Neural cell (in vitro differentiated cells): ENCODE results near the gene GNAL. TPM values are rescaled to one million over a fixed set of nuclear protein-coding genes. Genes with fewer than 3 reads are reported as not detected.

Source experiments
- H2AFZ ChIP-seq: fragments of 200-600, 300-800 bp; sonication (generic), shearing (Covaris generic); 2 replicates; pipeline ENCODE4 v1.6.0; 2014; ENCODE audit warnings: low read depth, mild to moderate bottlenecking, antibody characterized with exemption, low read length, moderate library complexity
- H3F3A ChIP-seq: fragments of 200-600 bp; shearing (Covaris generic); 2 replicates; pipeline ENCODE4 v1.6.1; 2016; ENCODE audit warnings: mild to moderate bottlenecking, moderate library complexity, mixed read lengths, antibody characterized with exemption, low read length; ENCODE audit not compliant: insufficient read depth, poor library complexity, severe bottlenecking
- H3K27ac ChIP-seq: fragments of 200-600, 300-800 bp; sonication (generic), shearing (Covaris generic); 2 replicates; pipeline ENCODE4 v1.5.1; 2014; ENCODE audit warnings: mild to moderate bottlenecking, low read length, moderate library complexity
- H3K27me3 ChIP-seq: fragments of 300-800, 200-600 bp; sonication (generic), shearing (Covaris generic); 2 replicates; pipeline ENCODE4 v1.6.0; 2014; ENCODE audit warnings: mild to moderate bottlenecking, low read depth, low read length, moderate library complexity; ENCODE audit not compliant: insufficient read depth
- H3K36me3 ChIP-seq: fragments of 300-800, 200-600 bp; sonication (generic), shearing (Covaris generic); 2 replicates; pipeline ENCODE4 v1.5.1; 2014; ENCODE audit warnings: mild to moderate bottlenecking, antibody characterized with exemption, low read length, moderate library complexity; ENCODE audit not compliant: insufficient read depth
- H3K4me2 ChIP-seq: fragments of 300-800, 200-600 bp; sonication (generic), shearing (Covaris generic); 2 replicates; pipeline ENCODE4 v1.6.0; 2014; ENCODE audit warnings: mild to moderate bottlenecking, low read length
- H3K4me3 ChIP-seq: fragments of 300-800, 200-600 bp; sonication (generic), shearing (Covaris generic); 2 replicates; pipeline ENCODE4 v1.5.1; 2014; ENCODE audit warnings: mild to moderate bottlenecking, low read length, moderate library complexity
- H3K79me2 ChIP-seq: fragments of 200-600 bp; shearing (Covaris generic); replicated peaks from 2 replicates; pipeline ENCODE4 v1.6.0; 2014; ENCODE audit warnings: mild to moderate bottlenecking, low read length, moderate library complexity; ENCODE audit not compliant: insufficient read depth
- H3K9ac ChIP-seq: fragments of 300-800, 200-600 bp; sonication (generic), shearing (Covaris generic); 2 replicates; pipeline ENCODE4 v1.6.1; 2016; ENCODE audit warnings: mild to moderate bottlenecking, low read length, mixed read lengths
- H3K9me2 ChIP-seq: fragments of 200-600 bp; shearing (Covaris generic); 2 replicates; pipeline ENCODE4 v1.6.1; 2016; ENCODE audit warnings: mild to moderate bottlenecking, low read length, mixed read lengths; ENCODE audit not compliant: insufficient read depth
- H3K9me3 ChIP-seq: fragments of 200-600, 300-800 bp; sonication (generic), shearing (Covaris generic); 2 replicates; pipeline ENCODE4 v1.6.1; 2016; ENCODE audit warnings: mild to moderate bottlenecking, mixed run types, low read length, moderate library complexity, mixed read lengths
- H4K20me1 ChIP-seq: fragments of 200-600 bp; shearing (Covaris generic); 2 replicates; pipeline ENCODE4 v1.6.1; 2016; ENCODE audit warnings: mild to moderate bottlenecking, mixed run types; ENCODE audit not compliant: insufficient read depth
- EP300 ChIP-seq: fragments of 450-650 bp; conservative IDR thresholded peaks from 2 replicates; pipeline ENCODE4 v1.6.1; 2014; ENCODE audit warnings: antibody characterized with exemption, mild to moderate bottlenecking, moderate library complexity; ENCODE audit not compliant: poor library complexity, severe bottlenecking
- EZH2 ChIP-seq: fragments of 200-600, 300-800 bp; shearing (Covaris generic), sonication (generic); IDR thresholded peaks from 2 replicates; pipeline ENCODE4 v1.6.1; 2014; ENCODE audit warnings: antibody characterized with exemption, low read length, borderline replicate concordance, mild to moderate bottlenecking; ENCODE audit not compliant: insufficient read depth, poor library complexity, severe bottlenecking
- MXI1 ChIP-seq: fragments of 450-650 bp; conservative IDR thresholded peaks from 2 replicates; pipeline ENCODE4 v1.6.1; 2014; ENCODE audit warnings: antibody characterized with exemption, mild to moderate bottlenecking; ENCODE audit not compliant: poor library complexity, severe bottlenecking
- POLR2AphosphoS5 ChIP-seq: IDR thresholded peaks from 2 replicates; pipeline ENCODE4 v1.6.1; 2012
- RAD21 ChIP-seq: fragments of 450-650 bp; conservative IDR thresholded peaks from 2 replicates; pipeline ENCODE4 v1.6.1; 2014; ENCODE audit warnings: antibody characterized with exemption, mild to moderate bottlenecking, moderate library complexity
- SMC3 ChIP-seq: fragments of 450-650 bp; conservative IDR thresholded peaks from 2 replicates; pipeline ENCODE4 v1.6.1; 2014; ENCODE audit warnings: antibody characterized with exemption, mild to moderate bottlenecking, moderate library complexity; ENCODE audit not compliant: poor library complexity
- TAF1 ChIP-seq: IDR thresholded peaks from 2 replicates; pipeline ENCODE4 v1.6.1; 2012; ENCODE audit warnings: low read depth
- polyA plus RNA-seq: library from polyadenylated mRNA; depleted of rRNA; stranded (reverse); fragments of >200 nt; gene quantifications from 2 replicates; pipeline ENCODE4 v1.2.3, GENCODE V29; 2014
- TF ChIP-seq, protein P1 (sequence below): fragments of 450-650 bp; IDR thresholded peaks from 2 replicates; pipeline ENCODE4 v1.5.1; 2014; ENCODE audit warnings: antibody characterized with exemption, mild to moderate bottlenecking, moderate library complexity; ENCODE audit not compliant: poor library complexity, severe bottlenecking
- TF ChIP-seq, protein P2 (sequence below): IDR thresholded peaks from 2 replicates; pipeline ENCODE4 v1.6.1; 2012; ENCODE audit warnings: borderline replicate concordance

The GNAL gene
- polyA plus RNA-seq, 1 donor from 2014 or later, result 16.7 TPM

DNA sequence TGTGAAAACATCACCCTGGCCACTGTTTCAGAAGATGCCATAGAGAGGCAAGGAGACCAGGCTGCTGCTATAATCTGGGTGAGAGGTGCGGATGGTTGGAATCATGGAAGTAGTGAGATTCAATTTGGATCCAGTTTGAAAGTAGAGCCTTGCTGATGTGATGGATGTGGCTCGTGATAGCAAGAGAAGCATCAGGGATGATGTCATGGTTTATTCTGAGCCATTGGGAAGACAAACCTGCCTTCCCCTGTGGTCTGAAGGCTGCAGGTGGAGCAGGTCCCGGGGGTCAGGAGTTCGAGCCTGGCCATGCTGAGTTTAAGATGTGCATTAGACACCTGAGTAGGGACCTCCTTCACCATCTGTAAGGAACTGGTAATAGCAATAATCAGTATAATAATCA is 112.5 kb downstream of the GNAL start (continued):
- TF ChIP-seq EP300 (no peak), TAF1 (no peak), RAD21 (no peak)

DNA sequence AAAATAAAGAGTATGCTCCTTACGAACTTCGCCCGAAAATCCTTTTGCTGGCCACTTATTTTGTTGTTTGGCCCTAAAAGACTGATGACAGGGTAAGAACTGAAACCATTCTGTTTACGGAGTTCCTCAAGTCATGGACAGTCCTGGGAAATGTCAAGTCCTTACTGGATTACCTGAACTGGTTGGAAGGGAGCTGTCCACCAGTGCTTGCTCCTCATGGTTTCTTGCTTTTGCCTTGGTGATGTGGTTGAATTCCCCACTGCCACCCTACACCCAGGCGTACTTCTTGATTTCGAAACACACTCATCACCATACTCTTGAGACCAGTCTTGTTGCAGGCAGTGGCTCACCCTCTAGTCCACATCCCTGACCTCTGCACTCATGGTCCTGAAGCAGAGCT is 113.1 kb downstream of the GNAL start:
- Histone ChIP-seq H3K9me2 (no peaks in the 10 kb centered on the region), H3K36me3 (no peaks in the 10 kb centered on the region), H3K4me3 (no peak overlapping the region), H3F3A (no peaks in the 10 kb centered on the region), H3K79me2 (no peaks in the 10 kb centered on the region), H4K20me1 (no peaks in the 10 kb centered on the region), H3K9me3 (no peaks in the 10 kb centered on the region), H2AFZ (no peak overlapping the region), H3K27ac (no peak overlapping the region), H3K27me3 (no peaks in the 10 kb centered on the region), H3K4me2 (no peak overlapping the region), H3K9ac (no peak overlapping the region)
- no peak for TF ChIP-seq MXI1
- TF ChIP-seq RAD21, result no peak
- TF ChIP-seq, protein P1, sequence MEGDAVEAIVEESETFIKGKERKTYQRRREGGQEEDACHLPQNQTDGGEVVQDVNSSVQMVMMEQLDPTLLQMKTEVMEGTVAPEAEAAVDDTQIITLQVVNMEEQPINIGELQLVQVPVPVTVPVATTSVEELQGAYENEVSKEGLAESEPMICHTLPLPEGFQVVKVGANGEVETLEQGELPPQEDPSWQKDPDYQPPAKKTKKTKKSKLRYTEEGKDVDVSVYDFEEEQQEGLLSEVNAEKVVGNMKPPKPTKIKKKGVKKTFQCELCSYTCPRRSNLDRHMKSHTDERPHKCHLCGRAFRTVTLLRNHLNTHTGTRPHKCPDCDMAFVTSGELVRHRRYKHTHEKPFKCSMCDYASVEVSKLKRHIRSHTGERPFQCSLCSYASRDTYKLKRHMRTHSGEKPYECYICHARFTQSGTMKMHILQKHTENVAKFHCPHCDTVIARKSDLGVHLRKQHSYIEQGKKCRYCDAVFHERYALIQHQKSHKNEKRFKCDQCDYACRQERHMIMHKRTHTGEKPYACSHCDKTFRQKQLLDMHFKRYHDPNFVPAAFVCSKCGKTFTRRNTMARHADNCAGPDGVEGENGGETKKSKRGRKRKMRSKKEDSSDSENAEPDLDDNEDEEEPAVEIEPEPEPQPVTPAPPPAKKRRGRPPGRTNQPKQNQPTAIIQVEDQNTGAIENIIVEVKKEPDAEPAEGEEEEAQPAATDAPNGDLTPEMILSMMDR, result no peak
- TF ChIP-seq, protein P2, sequence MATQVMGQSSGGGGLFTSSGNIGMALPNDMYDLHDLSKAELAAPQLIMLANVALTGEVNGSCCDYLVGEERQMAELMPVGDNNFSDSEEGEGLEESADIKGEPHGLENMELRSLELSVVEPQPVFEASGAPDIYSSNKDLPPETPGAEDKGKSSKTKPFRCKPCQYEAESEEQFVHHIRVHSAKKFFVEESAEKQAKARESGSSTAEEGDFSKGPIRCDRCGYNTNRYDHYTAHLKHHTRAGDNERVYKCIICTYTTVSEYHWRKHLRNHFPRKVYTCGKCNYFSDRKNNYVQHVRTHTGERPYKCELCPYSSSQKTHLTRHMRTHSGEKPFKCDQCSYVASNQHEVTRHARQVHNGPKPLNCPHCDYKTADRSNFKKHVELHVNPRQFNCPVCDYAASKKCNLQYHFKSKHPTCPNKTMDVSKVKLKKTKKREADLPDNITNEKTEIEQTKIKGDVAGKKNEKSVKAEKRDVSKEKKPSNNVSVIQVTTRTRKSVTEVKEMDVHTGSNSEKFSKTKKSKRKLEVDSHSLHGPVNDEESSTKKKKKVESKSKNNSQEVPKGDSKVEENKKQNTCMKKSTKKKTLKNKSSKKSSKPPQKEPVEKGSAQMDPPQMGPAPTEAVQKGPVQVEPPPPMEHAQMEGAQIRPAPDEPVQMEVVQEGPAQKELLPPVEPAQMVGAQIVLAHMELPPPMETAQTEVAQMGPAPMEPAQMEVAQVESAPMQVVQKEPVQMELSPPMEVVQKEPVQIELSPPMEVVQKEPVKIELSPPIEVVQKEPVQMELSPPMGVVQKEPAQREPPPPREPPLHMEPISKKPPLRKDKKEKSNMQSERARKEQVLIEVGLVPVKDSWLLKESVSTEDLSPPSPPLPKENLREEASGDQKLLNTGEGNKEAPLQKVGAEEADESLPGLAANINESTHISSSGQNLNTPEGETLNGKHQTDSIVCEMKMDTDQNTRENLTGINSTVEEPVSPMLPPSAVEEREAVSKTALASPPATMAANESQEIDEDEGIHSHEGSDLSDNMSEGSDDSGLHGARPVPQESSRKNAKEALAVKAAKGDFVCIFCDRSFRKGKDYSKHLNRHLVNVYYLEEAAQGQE, result no peak
- no peak for TF ChIP-seq EZH2
- TF ChIP-seq POLR2AphosphoS5, result no peak
- no peak for TF ChIP-seq EP300
- TF ChIP-seq SMC3, result no peak
- TF ChIP-seq TAF1, result no peak

DNA sequence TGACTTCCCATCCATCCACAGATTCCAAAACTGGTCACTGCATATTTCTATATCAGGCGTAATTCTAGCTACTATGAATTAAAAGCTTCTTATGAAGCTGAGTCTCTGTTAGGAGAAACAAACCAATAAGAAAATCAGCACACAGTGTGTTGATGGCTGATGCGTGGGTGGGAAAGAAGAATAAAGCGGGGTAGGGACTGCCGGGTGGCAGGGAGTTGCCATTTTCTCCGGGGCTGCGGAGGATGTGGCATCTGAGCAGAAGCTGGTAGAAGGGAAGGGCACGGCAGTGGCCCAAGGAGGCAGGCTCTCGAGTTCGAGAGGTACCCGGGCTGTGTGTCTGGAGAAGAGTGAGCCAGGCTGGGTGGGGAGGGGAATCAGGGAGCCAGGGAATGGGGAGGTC is 113.5 kb downstream of the GNAL start:
- TF ChIP-seq SMC3 (no peak), EP300 (no peak), RAD21 (no peak)
- no peak overlapping the region for H3K27ac ChIP-seq
- no peaks in the 10 kb centered on the region for H3F3A ChIP-seq
- H3K9me2 ChIP-seq, result no peaks in the 10 kb centered on the region
- no peaks in the 10 kb centered on the region for H3K27me3 ChIP-seq
- H2AFZ ChIP-seq, result no peak overlapping the region
- H3K79me2 ChIP-seq, result no peaks in the 10 kb centered on the region
- H4K20me1 ChIP-seq, result no peaks in the 10 kb centered on the region
- no peaks in the 10 kb centered on the region for H3K9me3 ChIP-seq
- no peak overlapping the region for H3K4me2 ChIP-seq
- H3K4me3 ChIP-seq, result no peak overlapping the region
- no peak overlapping the region for H3K9ac ChIP-seq
- no peaks in the 10 kb centered on the region for H3K36me3 ChIP-seq
